ENCODE measurements around the gene CCDC85C. TPM values are rescaled to one million over a fixed set of nuclear protein-coding genes. Genes with fewer than 3 reads are reported as not detected.
A peak's percentile ranks its signal among the peaks of the same experiment; 100 is the strongest.

CCDC85C gene
- total and polyA plus RNA-seq, 4 donors: 4.0 to 23.9 (median 9.6) TPM

DNA sequence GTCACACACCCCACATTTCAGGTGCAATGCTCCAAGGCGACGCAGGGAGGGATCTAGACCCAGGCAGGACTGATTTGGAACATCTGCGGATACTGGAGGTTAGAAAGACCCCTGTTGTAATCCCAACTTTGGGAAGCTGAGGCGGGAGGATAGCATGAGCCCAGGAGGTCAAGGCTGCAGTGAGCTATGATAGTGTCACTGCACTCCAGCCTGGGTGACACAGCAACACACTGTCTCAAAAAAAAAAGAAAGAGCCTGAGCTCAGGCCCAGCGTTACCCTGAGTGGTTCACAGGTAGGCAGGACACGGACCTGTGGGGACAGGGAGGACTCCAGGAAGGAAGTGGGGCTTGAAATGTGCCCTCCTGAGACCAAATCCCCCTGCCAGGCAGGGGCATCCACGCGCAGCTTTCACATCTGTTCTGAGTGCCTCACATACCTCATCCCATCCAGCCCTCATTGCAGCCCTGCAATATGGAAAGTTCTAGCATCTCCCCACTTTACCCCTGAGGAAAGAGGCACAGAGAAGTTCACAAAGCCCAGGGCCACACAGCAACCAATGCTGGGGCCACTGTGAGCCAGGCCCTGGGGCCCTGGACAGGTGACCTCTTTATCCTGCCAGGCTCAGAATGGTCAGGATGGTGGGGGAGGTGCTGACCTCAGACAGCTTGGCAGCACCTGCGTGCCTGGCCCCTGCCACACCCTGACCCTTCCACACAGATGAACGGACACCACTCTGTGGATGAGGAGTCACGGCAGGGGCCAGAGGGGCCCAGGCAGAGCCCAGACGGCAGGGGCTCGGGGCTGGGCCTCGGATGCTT lies 34.1 kb downstream of the CCDC85C start:
- TF ChIP-seq RXRA (IDR thresholded peaks at IDR 0.05): peak; percentile 12 to 81
- TF ChIP-seq, protein P1, sequence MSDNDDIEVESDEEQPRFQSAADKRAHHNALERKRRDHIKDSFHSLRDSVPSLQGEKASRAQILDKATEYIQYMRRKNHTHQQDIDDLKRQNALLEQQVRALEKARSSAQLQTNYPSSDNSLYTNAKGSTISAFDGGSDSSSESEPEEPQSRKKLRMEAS (IDR thresholded peaks at IDR 0.05): no peak
- TF ChIP-seq SP1 (IDR thresholded peaks at IDR 0.05): no peak
- no peak for TF ChIP-seq NR2F2 (IDR thresholded peaks at IDR 0.05)
- TF ChIP-seq HNF4G (IDR thresholded peaks at IDR 0.05): no peak
- TF ChIP-seq FOXA2 (IDR thresholded peaks at IDR 0.05): no peak
- TF ChIP-seq GABPA (IDR thresholded peaks at IDR 0.05 in 1 of 2, conservative IDR thresholded peaks at IDR 0.05 in 1 of 2): no peak
- TF ChIP-seq, protein P2, sequence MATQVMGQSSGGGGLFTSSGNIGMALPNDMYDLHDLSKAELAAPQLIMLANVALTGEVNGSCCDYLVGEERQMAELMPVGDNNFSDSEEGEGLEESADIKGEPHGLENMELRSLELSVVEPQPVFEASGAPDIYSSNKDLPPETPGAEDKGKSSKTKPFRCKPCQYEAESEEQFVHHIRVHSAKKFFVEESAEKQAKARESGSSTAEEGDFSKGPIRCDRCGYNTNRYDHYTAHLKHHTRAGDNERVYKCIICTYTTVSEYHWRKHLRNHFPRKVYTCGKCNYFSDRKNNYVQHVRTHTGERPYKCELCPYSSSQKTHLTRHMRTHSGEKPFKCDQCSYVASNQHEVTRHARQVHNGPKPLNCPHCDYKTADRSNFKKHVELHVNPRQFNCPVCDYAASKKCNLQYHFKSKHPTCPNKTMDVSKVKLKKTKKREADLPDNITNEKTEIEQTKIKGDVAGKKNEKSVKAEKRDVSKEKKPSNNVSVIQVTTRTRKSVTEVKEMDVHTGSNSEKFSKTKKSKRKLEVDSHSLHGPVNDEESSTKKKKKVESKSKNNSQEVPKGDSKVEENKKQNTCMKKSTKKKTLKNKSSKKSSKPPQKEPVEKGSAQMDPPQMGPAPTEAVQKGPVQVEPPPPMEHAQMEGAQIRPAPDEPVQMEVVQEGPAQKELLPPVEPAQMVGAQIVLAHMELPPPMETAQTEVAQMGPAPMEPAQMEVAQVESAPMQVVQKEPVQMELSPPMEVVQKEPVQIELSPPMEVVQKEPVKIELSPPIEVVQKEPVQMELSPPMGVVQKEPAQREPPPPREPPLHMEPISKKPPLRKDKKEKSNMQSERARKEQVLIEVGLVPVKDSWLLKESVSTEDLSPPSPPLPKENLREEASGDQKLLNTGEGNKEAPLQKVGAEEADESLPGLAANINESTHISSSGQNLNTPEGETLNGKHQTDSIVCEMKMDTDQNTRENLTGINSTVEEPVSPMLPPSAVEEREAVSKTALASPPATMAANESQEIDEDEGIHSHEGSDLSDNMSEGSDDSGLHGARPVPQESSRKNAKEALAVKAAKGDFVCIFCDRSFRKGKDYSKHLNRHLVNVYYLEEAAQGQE (IDR thresholded peaks at IDR 0.05): no peak
- TF ChIP-seq, protein P3, sequence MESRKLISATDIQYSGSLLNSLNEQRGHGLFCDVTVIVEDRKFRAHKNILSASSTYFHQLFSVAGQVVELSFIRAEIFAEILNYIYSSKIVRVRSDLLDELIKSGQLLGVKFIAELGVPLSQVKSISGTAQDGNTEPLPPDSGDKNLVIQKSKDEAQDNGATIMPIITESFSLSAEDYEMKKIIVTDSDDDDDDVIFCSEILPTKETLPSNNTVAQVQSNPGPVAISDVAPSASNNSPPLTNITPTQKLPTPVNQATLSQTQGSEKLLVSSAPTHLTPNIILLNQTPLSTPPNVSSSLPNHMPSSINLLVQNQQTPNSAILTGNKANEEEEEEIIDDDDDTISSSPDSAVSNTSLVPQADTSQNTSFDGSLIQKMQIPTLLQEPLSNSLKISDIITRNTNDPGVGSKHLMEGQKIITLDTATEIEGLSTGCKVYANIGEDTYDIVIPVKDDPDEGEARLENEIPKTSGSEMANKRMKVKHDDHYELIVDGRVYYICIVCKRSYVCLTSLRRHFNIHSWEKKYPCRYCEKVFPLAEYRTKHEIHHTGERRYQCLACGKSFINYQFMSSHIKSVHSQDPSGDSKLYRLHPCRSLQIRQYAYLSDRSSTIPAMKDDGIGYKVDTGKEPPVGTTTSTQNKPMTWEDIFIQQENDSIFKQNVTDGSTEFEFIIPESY (IDR thresholded peaks at IDR 0.05): no peak
- no peak for TF ChIP-seq FOXA1 (IDR thresholded peaks at IDR 0.05)
- TF ChIP-seq HNF4A (conservative IDR thresholded peaks at IDR 0.05): peak in 1 of 2 donors; percentile 52
- TF ChIP-seq, protein P4, sequence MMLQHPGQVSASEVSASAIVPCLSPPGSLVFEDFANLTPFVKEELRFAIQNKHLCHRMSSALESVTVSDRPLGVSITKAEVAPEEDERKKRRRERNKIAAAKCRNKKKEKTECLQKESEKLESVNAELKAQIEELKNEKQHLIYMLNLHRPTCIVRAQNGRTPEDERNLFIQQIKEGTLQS (IDR thresholded peaks at IDR 0.05): no peak
- TF ChIP-seq, protein P5, sequence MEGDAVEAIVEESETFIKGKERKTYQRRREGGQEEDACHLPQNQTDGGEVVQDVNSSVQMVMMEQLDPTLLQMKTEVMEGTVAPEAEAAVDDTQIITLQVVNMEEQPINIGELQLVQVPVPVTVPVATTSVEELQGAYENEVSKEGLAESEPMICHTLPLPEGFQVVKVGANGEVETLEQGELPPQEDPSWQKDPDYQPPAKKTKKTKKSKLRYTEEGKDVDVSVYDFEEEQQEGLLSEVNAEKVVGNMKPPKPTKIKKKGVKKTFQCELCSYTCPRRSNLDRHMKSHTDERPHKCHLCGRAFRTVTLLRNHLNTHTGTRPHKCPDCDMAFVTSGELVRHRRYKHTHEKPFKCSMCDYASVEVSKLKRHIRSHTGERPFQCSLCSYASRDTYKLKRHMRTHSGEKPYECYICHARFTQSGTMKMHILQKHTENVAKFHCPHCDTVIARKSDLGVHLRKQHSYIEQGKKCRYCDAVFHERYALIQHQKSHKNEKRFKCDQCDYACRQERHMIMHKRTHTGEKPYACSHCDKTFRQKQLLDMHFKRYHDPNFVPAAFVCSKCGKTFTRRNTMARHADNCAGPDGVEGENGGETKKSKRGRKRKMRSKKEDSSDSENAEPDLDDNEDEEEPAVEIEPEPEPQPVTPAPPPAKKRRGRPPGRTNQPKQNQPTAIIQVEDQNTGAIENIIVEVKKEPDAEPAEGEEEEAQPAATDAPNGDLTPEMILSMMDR (IDR thresholded peaks at IDR 0.05; ENCODE audit: low read depth, low read length, missing input control): no peak
- no peak for TF ChIP-seq JUND (IDR thresholded peaks at IDR 0.05)
- no peak overlapping the region for H3K4me3 ChIP-seq (ENCODE audit: low read depth in 1 of 3, low read length in 3 of 3)
- DNase-seq (ENCODE audit: low spot score): no peak
- H3K36me3 ChIP-seq (ENCODE audit: control insufficient read depth in 4 of 4, insufficient read depth in 3 of 4, low read depth in 1 of 4, low read length in 3 of 4): no peaks in the 10 kb centered on the region
- peaks cover 58 to 96% (median 86%) of the 10 kb centered on the region in 4 donors for H3K4me1 ChIP-seq (ENCODE audit: control insufficient read depth in 4 of 4, insufficient read depth in 4 of 4, low read length in 3 of 4)
- peak overlapping the region; percentile 86 to 95 for H3K27ac ChIP-seq (ENCODE audit: low read depth in 1 of 2, low read length in 2 of 2)
- H3K27me3 ChIP-seq (ENCODE audit: control insufficient read depth in 4 of 4, insufficient read depth in 4 of 4, low read length in 3 of 4): no peaks in the 10 kb centered on the region
- H3K9ac ChIP-seq (ENCODE audit: low read depth in 1 of 2, low read length in 2 of 2): no peak overlapping the region
- 62% methylated on average over 14 of the region's 14 CpGs for WGBS
- H3K9me3 ChIP-seq (ENCODE audit: control insufficient read depth in 4 of 4, low read length in 3 of 4): no peaks in the 10 kb centered on the region

All from liver (tissue), 9 donors.